ENCODE data around the gene TRDMT1. TPM values are rescaled to one million over a fixed set of nuclear protein-coding genes. Genes with fewer than 3 reads are reported as not detected.

The TRDMT1 gene, protein sequence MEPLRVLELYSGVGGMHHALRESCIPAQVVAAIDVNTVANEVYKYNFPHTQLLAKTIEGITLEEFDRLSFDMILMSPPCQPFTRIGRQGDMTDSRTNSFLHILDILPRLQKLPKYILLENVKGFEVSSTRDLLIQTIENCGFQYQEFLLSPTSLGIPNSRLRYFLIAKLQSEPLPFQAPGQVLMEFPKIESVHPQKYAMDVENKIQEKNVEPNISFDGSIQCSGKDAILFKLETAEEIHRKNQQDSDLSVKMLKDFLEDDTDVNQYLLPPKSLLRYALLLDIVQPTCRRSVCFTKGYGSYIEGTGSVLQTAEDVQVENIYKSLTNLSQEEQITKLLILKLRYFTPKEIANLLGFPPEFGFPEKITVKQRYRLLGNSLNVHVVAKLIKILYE
- total RNA-seq, result 8.1 and 9.1 TPM in 2 replicates

DNA sequence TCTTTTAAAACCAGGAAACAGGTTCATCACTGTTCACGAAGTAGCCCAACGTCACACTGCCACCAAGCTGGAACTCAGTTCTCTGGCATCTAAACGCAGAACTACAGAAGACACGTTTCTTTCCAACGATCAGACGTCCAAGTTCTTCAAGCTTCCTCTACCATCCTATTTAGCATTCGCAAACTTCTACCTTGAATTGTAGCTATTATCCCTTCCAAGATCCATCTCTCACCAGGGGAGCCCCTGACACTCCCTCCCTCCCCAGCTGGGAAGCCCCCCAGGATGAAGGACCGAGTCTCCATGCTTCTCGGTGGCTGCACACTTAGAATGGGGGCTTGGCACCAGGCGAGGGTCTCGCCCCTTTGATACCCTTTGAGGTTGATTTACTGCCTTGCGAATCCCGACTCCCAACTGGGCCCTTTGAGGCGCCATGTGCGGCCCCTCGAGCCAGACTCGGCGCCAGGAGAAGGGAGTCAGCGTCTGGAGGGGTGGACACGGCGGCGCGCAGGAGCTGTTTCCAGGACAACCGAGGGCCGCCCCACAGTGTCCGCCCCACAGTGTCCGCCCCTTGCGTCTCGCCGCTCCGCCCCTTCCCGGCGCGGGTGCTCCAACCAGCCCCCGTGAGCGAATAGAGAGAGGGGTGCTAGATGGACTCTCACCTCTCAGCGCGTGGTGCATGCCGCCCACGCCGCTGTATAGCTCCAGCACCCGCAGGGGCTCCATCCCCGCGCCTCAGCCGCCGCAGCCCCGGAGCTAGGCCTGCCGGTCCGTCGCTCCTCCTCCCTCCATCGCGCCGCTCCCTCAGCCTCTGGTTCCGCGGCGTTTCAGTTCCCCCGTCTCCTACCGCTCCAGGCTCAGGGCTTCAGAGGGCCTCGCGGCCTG lies at the start of gene TRDMT1:
TSS of gene TRDMT1 (minus strand) at position 761 of the 882 bp plus-strand sequence. CDS start at position 723, 38 bp downstream.
- intact Hi-C loops (cut with micrococcal nuclease), result loop anchor here (1.0 to 10.0 kb wide), 9 partner anchors 15 to 1454 kb away; partner anchors contain the start of genes ARL5B, NSUN6 and RSU1

DNA sequence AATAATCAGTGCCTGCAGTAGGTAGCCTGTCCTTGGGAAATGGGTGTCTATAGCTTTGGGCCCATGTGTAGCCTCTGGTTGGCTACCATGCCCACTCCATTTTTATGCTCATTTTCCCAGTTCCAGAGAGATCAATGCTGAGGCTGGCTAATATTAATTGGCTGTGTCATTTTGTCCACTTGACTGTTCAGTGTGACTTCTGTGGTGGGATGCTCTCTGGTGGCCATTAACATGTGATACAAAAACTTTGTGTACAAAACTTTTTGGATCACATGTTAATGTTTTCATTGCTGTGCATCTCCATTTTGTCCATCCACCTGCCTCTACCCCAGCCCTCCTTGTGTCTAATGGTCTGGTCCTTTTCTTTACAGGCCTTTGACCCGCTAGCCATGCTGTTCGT lies 49.3 kb upstream of the TRDMT1 start:
- intact Hi-C loops (cut with micrococcal nuclease), result no loop called here

DNA sequence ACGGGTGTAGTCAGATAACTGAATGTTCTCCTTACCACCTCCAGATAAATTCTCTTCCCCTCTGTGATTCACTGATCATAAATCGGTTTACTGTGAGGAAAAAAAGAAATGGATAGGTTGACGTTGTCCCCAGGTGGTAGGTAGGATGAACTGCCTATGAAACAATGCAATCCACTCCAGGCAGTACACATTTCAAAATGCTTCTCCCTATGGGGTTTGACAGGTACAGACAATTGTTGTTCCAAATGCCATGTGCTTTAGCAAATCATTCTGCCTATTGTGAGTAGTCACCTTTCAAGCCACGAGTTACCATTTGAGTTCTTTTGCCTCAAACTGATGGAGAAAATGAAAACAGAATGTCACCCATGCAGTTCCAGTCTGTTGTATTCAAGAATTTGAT lies 48.3 kb upstream of the TRDMT1 start:
- intact Hi-C loops (cut with micrococcal nuclease), result no loop called here

DNA sequence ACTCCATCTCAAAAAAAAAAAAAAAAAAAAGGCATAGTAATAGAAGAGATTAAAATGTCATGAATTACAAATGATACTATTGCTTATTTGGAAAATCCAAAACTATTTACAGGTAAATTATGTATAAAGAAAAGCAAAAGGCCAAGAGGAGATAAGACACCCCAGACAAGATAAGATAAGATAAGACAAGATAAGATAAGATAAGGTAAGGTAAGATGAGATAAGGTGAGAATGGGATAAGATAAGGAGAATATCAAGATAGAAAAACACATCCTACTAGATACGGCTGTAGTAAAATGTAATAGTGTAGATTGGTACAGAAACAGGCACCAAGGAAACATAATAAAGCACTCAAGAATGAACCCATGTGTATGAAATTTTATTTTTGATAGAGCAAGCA lies 47.5 kb upstream of the TRDMT1 start:
- intact Hi-C loops (cut with micrococcal nuclease), result no loop called here

DNA sequence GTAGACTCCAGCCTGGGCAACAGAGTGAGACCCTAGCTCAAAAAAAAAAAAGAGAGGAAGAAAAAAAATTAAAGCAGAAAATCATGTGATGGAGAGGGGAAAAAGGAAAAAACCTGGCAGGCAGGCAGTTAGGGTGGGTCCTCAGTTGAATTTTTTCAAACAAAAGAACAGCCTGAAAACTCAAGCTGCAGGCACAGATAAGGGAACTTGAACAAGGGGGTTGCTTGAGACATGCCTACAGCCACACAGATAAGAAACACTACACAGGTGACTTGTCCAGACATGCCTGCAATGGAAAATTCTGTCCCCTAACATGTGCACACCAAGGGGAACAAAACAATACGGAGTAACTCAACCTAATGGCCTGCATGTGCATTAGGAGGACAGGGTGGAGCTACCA lies 45.7 kb upstream of the TRDMT1 start:
- intact Hi-C loops (cut with micrococcal nuclease), result no loop called here

DNA sequence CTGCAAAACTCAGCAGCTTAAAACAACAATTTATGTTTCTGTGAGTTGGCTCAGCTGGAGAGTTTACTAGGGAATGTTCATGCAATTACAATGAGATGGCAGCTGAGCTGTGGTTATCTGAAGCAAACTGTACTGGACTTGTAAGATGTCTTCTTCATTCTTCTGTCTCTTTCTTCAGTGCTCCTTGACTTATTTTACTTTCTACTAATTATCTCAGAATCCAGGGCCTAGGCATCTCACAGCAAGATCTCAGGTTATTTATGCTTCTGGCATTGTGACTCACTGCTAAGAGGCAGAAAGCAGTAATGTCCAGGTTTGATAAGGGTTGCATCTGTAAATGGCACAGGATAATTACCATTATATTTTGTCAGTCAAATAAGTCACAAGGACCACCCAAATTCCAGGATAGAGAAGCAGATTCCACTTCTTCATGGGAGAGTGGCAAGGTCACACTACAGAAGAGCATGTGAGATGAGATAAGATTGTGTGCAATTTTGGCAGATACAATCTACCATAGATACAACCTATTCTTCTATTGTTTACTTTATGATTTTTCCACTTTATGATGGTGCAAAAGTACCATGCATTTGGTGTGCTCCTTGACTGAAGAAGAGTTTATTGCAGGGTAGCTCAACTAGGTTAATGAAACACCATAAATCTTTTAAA lies 43.4 kb upstream of the TRDMT1 start:
- intact Hi-C loops (cut with micrococcal nuclease), result no loop called here

DNA sequence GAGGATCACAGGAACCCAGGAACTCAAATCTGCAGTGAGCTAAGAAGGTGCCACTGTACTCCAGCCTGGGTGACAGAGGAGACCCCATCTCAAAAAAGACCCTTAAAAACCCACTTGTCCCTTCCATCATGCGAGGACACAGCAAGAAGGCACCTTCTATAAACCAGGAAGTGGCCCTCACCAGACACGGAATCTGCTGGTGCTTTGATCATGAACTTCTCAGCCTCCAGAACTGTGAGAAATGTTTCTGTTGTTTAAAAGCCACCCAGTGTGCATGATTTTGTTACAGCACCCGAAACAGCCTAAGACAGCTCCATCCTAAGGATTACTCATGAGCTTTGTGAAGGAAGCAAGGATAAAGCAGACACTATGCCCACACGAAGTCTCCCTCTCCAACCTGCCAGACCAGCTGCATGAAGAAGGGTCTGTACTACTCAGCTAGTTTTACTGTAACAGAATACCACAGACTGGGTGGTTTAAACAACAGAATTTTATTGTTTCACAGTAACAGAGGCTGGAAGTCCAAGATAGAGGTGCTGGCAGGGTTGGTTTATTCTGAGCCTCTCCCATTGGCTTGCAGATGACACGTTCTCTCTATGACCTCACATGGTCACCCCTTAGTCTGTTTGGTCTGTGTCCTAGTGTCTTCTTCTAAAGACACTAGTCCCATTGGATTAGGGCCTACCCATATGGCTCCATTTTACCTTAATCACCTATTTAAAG lies 40.3 kb upstream of the TRDMT1 start:
- intact Hi-C loops (cut with micrococcal nuclease), result no loop called here

DNA sequence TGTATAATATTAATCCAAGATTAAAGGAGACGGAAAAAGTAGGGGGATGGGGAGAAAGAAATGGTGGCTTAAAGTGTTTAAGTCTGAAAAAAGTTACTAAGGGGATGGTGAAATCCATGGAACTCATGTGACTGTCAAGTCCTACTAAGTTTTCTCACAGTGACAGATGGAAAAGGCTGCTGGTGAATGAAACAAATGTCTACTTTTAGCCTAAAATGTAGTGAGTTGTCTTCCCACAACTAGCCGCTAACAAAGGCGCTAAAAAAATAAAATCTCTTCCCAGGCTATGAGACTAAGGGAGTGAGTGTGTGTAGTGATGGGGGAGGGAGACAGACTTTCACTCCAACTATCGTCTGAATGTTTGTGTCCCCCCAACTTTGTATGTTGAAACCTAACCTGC lies 39.1 kb upstream of the TRDMT1 start:
- intact Hi-C loops (cut with micrococcal nuclease), result no loop called here

DNA sequence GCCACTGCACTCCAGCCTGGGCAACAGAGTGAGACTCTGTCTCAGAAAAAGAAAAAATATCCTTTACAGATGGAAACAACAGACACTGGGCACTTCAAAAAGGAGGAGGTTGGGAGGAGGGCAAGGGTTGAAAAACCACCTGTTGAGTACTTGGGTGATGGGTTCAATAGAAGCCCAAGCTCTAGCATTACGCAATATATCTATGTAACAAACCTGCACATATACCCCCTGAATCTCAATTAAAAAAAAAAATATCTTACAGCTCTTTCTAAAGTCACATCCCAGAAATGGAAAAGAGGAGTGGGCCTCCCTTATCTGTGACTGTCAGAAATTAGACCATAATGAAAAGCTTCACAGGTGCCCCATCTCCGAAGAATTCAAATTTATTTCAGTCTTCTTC lies 38.6 kb upstream of the TRDMT1 start:
- intact Hi-C loops (cut with micrococcal nuclease), result no loop called here

DNA sequence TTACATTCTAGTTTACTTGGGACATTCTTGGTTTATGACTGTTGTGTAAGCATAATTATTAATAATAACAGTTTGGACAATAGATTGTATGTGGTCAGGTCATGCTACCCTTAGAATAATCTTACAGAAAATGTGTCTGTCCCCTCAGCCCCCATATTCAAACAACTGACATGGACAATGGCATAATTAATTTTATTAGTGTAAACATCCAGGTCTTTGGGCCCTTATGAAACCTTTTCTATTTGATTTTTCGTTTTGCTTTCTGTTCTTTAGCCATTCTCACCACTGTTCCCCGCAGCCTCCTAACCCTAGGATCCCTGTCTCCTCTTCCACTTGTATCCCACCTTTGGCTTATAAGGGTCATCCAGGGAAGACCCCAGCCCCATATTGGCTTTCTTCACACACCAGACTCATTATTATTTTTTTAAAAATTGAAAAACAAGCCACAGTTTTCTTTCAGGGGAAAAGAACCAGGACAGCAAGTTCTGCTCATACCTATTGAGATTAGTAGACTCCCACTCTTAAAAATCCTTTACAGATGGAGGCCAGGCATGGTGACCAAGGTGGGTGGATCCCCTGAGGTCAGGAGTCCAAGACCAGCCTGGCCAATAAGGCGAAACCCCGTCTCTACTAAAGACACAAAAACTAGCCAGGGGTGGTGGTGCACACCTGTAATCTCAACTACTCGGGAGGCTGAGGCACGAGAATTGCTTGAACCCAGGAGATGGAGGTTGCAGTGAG lies 38.0 kb upstream of the TRDMT1 start:
- intact Hi-C loops (cut with micrococcal nuclease), result loop anchor here (10.0 kb wide), 2 partner anchors 1375 to 1415 kb away; partner anchors contain the start of genes ARL5B, MINDY3 and NSUN6

DNA sequence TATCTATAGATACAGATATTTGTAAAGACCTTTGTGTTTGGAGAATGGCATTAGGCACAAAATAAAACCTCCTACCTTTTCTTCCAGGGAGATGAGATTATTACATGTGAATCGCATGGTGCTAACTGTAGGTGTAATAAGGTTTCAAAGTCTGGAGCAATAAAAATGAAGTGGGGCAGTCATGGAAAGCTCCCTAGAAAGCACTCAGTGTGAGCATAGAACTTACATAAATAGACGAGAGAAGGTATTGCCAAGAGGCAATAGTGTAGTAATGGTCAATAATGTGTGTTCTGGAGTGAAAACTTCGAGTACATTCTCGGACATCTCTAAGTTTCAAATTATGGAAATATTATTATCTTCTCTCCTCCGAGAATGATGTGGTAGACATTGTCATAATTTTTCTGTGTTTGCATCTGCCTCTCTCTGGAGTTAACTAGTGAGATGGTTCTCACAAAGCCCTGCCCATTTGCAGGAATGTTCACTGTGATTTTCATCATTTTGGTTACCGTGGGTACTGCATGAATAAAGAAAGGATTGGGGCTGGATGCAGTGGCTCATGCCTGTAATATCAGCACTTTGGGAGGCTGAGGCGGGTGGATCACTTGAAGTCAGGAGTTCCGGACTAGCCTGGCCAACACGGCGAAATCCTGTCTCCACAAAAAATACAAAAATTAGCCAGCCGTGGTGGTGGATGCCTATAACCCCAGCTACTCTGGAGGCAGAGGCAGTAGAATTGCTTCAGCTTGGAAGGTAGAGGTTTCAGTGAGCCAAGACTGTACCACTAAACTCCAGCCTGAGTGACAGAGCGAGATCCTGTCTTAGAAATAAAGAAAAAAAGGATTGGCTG lies 37.2 kb upstream of the TRDMT1 start:
- intact Hi-C loops (cut with micrococcal nuclease), result loop anchor here (10.0 kb wide), 2 partner anchors 1374 to 1416 kb away; partner anchors contain the start of genes ARL5B, MINDY3 and NSUN6

DNA sequence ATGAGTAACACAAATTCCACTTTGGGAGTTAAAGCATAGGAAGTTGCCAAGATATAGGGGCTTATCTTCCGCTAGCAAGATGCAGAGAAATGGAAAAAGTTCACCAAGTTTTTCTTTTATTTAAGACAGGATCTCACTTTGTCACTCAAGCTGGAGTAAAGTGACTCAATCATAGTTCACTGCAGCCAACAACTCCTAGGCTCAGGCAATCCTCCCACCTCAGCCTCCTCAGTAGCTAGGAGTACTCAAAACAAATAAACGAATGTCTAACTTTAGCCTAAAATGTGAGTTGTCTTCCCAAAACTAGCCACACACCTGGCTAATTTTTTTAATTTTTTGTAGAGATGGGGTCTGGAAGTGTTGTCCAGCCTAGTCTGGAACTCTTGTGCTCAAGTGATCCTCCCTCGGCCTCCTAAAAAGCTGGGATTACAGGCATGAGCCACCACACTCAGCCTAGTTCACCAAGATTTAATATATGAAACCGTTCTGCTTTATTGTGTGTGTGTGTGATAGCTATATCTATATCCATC lies 36.5 kb upstream of the TRDMT1 start:
- intact Hi-C loops (cut with micrococcal nuclease), result loop anchor here (10.0 kb wide), 2 partner anchors 1373 to 1417 kb away; partner anchors contain the start of genes ARL5B, MINDY3 and NSUN6

DNA sequence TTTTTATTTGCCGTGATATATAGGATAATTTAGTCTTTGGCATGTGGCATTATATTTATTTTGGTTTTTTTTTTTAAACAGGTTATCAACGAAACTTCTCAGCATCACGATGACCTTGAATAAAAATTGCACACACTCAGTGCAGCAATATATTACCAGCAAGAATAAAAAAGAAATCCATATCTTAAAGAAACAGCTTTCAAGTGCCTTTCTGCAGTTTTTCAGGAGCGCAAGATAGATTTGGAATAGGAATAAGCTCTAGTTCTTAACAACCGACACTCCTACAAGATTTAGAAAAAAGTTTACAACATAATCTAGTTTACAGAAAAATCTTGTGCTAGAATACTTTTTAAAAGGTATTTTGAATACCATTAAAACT lies 35.7 kb upstream of the TRDMT1 start:
- intact Hi-C loops (cut with micrococcal nuclease), result loop anchor here (10.0 kb wide), 2 partner anchors 1372 to 1418 kb away; partner anchors contain the start of genes ARL5B, MINDY3 and NSUN6

DNA sequence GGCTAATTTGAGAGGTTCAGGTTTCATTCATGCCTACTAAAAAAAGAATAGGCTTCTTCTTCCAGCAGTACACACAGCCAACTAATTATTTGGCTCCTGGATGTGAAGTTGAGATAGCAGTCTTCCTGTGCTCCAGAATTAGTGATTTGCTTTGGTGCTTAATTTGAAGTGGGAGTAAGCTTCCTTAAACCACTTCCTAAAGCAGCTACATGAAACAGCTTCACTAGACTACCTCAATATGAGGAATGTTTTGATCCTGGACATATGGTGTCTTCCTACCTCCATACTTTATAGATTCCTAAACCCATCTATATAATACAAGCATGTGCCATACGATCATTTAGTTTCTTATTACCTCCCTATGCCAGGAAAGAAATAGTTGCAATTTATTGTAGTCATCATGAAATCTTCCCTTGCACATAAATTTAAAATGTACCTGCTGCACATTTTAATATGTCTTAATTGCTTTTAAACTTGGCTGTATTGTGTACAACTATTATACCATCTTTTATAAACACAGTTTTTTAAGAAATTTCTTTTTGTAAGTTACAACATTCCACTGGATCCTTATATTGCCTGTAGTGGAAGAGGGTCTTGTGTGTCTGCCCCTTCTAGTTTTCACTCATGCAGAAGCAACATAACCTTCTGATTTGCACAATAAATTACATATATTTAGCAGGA lies 35.1 kb upstream of the TRDMT1 start:
- intact Hi-C loops (cut with micrococcal nuclease), result loop anchor here (10.0 kb wide), 2 partner anchors 1372 to 1418 kb away; partner anchors contain the start of genes ARL5B, MINDY3 and NSUN6

DNA sequence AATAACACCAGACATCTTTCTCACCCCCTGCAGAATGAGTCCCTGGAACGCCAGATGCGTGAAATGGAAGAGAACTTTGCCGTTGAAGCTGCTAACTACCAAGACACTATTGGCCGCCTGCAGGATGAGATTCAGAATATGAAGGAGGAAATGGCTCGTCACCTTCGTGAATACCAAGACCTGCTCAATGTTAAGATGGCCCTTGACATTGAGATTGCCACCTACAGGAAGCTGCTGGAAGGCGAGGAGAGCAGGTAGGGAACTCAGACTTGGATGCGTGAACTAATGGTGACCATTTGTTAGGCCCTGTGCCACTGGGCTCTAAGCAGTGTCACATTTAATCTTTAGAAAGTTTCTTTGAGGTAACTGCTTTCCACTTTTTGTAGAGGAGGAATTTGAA lies 33.7 kb upstream of the TRDMT1 start:
- intact Hi-C loops (cut with micrococcal nuclease), result loop anchor here (10.0 kb wide), 2 partner anchors 1370 to 1420 kb away; partner anchors contain the start of genes ARL5B, MINDY3 and NSUN6

DNA sequence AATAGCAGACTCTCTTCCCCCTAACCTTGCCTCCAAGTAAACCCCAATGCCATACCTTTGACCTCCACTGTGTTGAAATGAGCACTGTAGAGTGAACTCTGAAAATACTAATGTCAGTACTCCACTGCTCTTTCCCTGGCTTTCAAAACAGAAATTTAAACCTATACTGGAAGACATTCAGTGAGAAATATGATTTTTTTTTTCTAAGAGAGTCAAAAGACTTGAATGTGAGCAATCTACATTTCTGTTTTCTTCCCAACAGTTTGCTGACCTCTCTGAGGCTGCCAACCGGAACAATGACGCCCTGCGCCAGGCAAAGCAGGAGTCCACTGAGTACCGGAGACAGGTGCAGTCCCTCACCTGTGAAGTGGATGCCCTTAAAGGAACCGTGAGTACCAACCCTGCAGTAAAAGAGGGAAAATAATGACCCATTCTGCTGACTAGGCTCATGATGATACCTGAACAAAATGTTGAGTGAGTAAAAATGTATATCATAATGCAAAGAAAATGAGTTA lies 33.0 kb upstream of the TRDMT1 start:
- intact Hi-C loops (cut with micrococcal nuclease), result loop anchor here (10.0 kb wide), 2 partner anchors 1370 to 1420 kb away; partner anchors contain the start of genes ARL5B, MINDY3 and NSUN6

DNA sequence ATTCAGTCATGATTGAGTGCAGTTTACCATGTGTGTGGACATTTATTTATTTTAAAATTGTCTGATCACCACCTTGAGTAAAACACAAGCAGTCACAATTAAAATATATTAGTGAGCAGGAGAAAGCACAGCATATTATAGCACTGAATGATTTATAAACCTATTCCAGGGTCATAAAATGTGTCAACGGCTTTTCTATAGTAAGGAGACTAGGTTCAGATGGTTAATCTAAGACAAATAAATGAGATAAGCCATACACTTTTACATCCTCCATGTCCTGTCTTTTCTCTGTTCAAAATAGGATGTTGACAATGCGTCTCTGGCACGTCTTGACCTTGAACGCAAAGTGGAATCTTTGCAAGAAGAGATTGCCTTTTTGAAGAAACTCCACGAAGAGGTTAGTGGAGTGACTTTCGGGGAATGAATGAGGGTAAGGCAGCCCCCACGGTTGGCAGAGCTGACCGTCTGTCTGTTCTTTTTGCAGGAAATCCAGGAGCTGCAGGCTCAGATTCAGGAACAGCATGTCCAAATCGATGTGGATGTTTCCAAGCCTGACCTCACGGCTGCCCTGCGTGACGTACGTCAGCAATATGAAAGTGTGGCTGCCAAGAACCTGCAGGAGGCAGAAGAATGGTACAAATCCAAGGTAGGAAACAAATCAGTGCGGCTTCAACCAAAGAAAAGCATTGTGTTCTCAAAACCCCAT lies 32.0 kb upstream of the TRDMT1 start:
- intact Hi-C loops (cut with micrococcal nuclease), result loop anchor here (10.0 kb wide), 2 partner anchors 1369 to 1421 kb away; partner anchors contain the start of genes ARL5B, MINDY3 and NSUN6

Data from T-helper 1 cell treated with Interleukin-12 subunit alpha and Interleukin-12 subunit beta and Interleukin-4 antibody, amounts not matched to agents 30 ng/mL and 1 ng/mL, for 36 hours (primary cell).